Neural progenitor cell (in vitro differentiated cells): ENCODE measurements around the gene PSD.

ENCODE experiments used
- CTCF ChIP-seq: fragments of 200-600 bp; sonication (generic); IDR thresholded peaks from 2 replicates; pipeline ENCODE4 v1.5.1; 2017; ENCODE audit warnings: antibody characterized with exemption, mild to moderate bottlenecking
- EZH2 ChIP-seq: fragments of 200-600 bp; sonication (generic); IDR thresholded peaks from 2 replicates; pipeline ENCODE4 v1.6.1; 2017; ENCODE audit warnings: antibody characterized with exemption, mild to moderate bottlenecking, moderate library complexity

- TF ChIP-seq CTCF = no peak
- no peak for TF ChIP-seq EZH2
These were observed 11.8 kb downstream of the PSD start for GRCh38 chr10:102406815-102407214.
